ENCODE data around the gene LZIC.

- no peak for TF ChIP-seq CTCF (IDR thresholded peaks at IDR 0.05)
- TF ChIP-seq SIN3A (IDR thresholded peaks at IDR 0.05; ENCODE audit: borderline replicate concordance, insufficient read depth, low read depth, low read length) = no peak
Measured at GRCh38 chr1:9904596-9904995, 38.6 kb downstream of the LZIC start.

Measured in Panc1 (cell line).